Ovary (tissue), 1 donor: ENCODE measurements around the gene COL23A1.

Source experiments
- EP300 ChIP-seq: sonication (generic); formaldehyde crosslinking; IDR thresholded peaks from one replicate; pipeline ENCODE4 v1.6.1; 2017; ENCODE audit warnings: antibody characterized with exemption
- POLR2A ChIP-seq: fragments of 450-650 bp; IDR thresholded peaks from one replicate; pipeline ENCODE4 v1.6.1; 2017; ENCODE audit warnings: antibody characterized with exemption, mild to moderate bottlenecking, moderate library complexity

DNA sequence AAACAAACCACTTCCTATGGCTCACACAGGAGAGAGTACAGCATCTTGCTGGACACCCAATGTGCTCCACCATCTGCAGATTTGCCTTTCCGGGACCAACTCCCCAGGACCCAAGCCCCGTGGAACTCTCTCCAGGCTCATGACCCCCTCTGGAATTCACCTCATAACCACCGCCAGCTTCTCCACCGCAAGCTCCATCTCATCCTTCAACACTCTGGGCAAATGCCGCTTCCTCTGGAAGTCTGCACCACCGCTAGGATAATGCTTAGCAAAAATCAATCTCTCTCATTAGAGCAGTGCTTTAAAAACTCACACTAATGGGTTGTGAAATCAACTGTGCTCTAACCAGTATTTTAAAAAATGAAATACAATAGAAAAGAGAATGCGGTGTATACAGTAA, 150.0 kb downstream of the COL23A1 start:
- no peak for TF ChIP-seq POLR2A
- TF ChIP-seq EP300: no peak
